DMS 273 treated with DMSO at 0.1 percent for 48 hours (cell line): ENCODE data around the gene RFTN1.

Source experiments
- DNase-seq: peaks from one replicate; lab custom pipeline; 2025; lab: John Stamatoyannopoulos, UW

Gene RFTN1

GRCh38 chr3:16279010-16279801, 234.3 kb downstream of the RFTN1 start:
- no peak for DNase-seq

- DNase-seq: no peak
These were observed 236.0 kb downstream of the RFTN1 start for GRCh38 chr3:16277471-16277870.

GRCh38 chr3:16273867-16274266, 239.6 kb downstream of the RFTN1 start:
- DNase-seq: no peak

- no peak for DNase-seq
These were observed 240.9 kb downstream of the RFTN1 start for GRCh38 chr3:16272588-16272987.

GRCh38 chr3:16270855-16271254, 242.6 kb downstream of the RFTN1 start:
- DNase-seq: no peak

- DNase-seq: no peak
These were observed 246.8 kb downstream of the RFTN1 start for GRCh38 chr3:16266714-16267113.
